HepG2 (cell line): ENCODE data around the gene ARHGEF26.

ENCODE experiments used
- TFAP4 ChIP-seq: sonication (generic); IDR thresholded peaks from 2 replicates; pipeline ENCODE4 v1.6.1; 2016; ENCODE audit warnings: low read depth, borderline replicate concordance
- ZNF446 ChIP-seq: sonication (generic); formaldehyde crosslinking; IDR thresholded peaks from 2 replicates; pipeline ENCODE4 v1.5.0; 2020; ENCODE audit warnings: mild to moderate bottlenecking, missing genetic modification reagents
- TF ChIP-seq, protein P1 (sequence below): sonication (generic); formaldehyde crosslinking; IDR thresholded peaks from 2 replicates; pipeline ENCODE4 v1.4.0; 2020; ENCODE audit warnings: missing genetic modification reagents
- TF ChIP-seq, protein P2 (sequence below): sonication (generic); formaldehyde crosslinking; IDR thresholded peaks from 2 replicates; pipeline ENCODE4 v1.4.0; 2020; ENCODE audit warnings: missing genetic modification reagents

DNA sequence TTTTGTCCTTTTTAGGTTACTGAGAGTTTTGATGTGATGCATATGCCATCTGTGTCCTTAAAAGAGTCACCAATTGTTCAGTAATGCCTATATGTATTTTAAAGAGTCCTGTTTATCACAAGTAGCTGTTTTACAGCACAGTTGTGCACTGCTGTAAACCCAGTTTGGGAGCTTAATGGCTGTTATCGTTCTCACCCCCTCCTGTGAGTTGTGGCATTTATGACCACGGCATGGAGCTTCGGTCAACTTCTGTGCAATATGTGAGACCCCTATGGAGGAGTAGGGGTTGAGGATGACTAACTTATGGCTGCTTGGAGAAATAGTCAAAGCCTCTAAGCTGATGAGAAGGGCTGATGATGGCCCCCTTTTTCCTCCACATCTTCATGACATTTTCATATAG lies 67.2 kb downstream of the ARHGEF26 start:
- TF ChIP-seq TFAP4 (no peak), ZNF446 (CRISPR knock-in tag) (no peak)
- TF ChIP-seq, protein P1, sequence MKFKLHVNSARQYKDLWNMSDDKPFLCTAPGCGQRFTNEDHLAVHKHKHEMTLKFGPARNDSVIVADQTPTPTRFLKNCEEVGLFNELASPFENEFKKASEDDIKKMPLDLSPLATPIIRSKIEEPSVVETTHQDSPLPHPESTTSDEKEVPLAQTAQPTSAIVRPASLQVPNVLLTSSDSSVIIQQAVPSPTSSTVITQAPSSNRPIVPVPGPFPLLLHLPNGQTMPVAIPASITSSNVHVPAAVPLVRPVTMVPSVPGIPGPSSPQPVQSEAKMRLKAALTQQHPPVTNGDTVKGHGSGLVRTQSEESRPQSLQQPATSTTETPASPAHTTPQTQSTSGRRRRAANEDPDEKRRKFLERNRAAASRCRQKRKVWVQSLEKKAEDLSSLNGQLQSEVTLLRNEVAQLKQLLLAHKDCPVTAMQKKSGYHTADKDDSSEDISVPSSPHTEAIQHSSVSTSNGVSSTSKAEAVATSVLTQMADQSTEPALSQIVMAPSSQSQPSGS (CRISPR knock-in tag): no peak
- TF ChIP-seq, protein P2, sequence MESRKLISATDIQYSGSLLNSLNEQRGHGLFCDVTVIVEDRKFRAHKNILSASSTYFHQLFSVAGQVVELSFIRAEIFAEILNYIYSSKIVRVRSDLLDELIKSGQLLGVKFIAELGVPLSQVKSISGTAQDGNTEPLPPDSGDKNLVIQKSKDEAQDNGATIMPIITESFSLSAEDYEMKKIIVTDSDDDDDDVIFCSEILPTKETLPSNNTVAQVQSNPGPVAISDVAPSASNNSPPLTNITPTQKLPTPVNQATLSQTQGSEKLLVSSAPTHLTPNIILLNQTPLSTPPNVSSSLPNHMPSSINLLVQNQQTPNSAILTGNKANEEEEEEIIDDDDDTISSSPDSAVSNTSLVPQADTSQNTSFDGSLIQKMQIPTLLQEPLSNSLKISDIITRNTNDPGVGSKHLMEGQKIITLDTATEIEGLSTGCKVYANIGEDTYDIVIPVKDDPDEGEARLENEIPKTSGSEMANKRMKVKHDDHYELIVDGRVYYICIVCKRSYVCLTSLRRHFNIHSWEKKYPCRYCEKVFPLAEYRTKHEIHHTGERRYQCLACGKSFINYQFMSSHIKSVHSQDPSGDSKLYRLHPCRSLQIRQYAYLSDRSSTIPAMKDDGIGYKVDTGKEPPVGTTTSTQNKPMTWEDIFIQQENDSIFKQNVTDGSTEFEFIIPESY (CRISPR knock-in tag): no peak
